Endometrium (tissue), 2 donors: ENCODE data around the gene BBOX1.
"Not testable (repeated sequence)": the region's sequence is repeated elsewhere in the genome, so short reads cannot be mapped to it uniquely, and the experiment has no call there.

Source experiments
- FAIRE-seq: peaks from 2 replicates; lab custom pipeline; 2012; peaks lifted over from hg19 to GRCh38; lab: Jason Lieb, UNC
- donor health status: control.
- donor health status: control.

BBOX1 gene

GRCh38 chr11:27040302-27041115 is at the start of gene BBOX1:
BBOX1 (plus strand) TSS chr11:27040815; CDS start chr11:27055431, 14,616 bp downstream.
- FAIRE-seq = no peak

GRCh38 chr11:26992031-26992541 is 48.5 kb upstream of the BBOX1 start:
- no peak for FAIRE-seq

- no peak for FAIRE-seq
Measured at GRCh38 chr11:26993965-26994457, 46.6 kb upstream of the BBOX1 start, which contains the start of gene FIBIN. FIBIN (plus strand) TSS chr11:26994112; CDS start chr11:26994527, 415 bp downstream.

- FAIRE-seq = no peak
Measured at GRCh38 chr11:26994631-26995095, 46.0 kb upstream of the BBOX1 start.

GRCh38 chr11:26995701-26996460 is 44.7 kb upstream of the BBOX1 start:
- FAIRE-seq = no peak

- no peak for FAIRE-seq
Measured at GRCh38 chr11:26997378-26997777, 43.2 kb upstream of the BBOX1 start.

GRCh38 chr11:27001136-27001730 is 39.4 kb upstream of the BBOX1 start:
- FAIRE-seq = not testable (repeated sequence)

- FAIRE-seq = no peak
Measured at GRCh38 chr11:27002431-27002830, 38.2 kb upstream of the BBOX1 start.

GRCh38 chr11:27002838-27003237 is 37.8 kb upstream of the BBOX1 start:
- FAIRE-seq = no peak

- no peak for FAIRE-seq
Measured at GRCh38 chr11:27004103-27004502, 36.5 kb upstream of the BBOX1 start.

GRCh38 chr11:27008811-27009535 is 31.6 kb upstream of the BBOX1 start:
- no peak for FAIRE-seq

GRCh38 chr11:27011560-27012233 is 28.9 kb upstream of the BBOX1 start:
- FAIRE-seq = no peak

GRCh38 chr11:27012234-27012921 is 28.2 kb upstream of the BBOX1 start:
- FAIRE-seq = no peak

GRCh38 chr11:27013781-27014361 is 26.7 kb upstream of the BBOX1 start:
- no peak for FAIRE-seq

GRCh38 chr11:27018902-27019529 is 21.6 kb upstream of the BBOX1 start:
- FAIRE-seq = no peak

- FAIRE-seq = no peak
Measured at GRCh38 chr11:27020751-27021150, 19.9 kb upstream of the BBOX1 start.

- FAIRE-seq = peak; percentile 99
Measured at GRCh38 chr11:27022659-27023251, 17.9 kb upstream of the BBOX1 start.

- FAIRE-seq = no peak
Measured at GRCh38 chr11:27024865-27025264, 15.8 kb upstream of the BBOX1 start.

GRCh38 chr11:27025312-27025955 is 15.2 kb upstream of the BBOX1 start:
- no peak for FAIRE-seq
